Glomerular visceral epithelial cell (primary cell): ENCODE measurements around the gene KLHL3.

Experiments
- DNase-seq: peaks from one replicate; pipeline ENCODE4 v3.0.0-alpha.2; 2016; ENCODE audit errors: extremely low spot score

KLHL3 gene

DNA sequence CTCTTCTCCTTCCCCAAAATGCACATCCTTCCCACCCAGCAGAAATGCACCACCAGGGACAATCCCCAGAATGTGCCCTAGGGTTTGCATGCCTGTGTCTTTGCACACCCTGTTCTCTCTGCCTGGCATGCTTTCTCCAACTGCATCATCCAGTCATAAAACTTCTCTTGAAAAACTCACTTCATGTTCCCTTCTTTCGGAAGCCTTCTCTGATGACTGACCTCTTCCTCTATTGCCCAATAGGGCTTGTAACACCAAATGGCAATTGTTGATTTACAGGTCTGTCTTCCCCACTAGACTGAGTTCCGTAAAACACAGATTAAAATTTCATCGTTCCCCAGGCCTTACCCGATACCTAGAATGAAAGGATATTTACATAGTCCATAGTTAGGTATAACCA is 153.7 kb downstream of the KLHL3 start:
- no peak for DNase-seq

DNA sequence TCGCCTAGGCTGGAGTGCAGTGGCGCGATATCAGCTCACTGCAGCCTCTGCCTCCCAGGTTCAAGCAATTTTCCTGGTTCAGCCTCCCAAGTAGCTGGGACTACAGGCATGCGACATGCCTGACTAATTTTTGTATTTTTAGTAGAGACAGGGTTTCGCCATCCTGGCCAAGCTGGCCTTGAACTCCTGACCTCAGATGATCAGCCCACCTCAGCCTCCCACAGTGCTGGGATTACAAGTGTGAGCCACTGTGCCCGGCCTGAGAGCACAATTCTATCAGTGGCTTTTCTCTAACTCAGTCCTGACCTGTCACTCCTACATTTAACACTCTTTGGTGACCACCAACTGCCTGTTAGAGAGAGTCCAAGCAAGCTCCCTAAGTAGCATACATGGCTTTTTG is 154.1 kb downstream of the KLHL3 start:
- no peak for DNase-seq

GRCh38 chr5:137580030-137580429 is 155.9 kb downstream of the KLHL3 start:
- no peak for DNase-seq

- peak; percentile 53 for DNase-seq
Measured at GRCh38 chr5:137575847-137576246, 160.0 kb downstream of the KLHL3 start.

- DNase-seq: no peak
Measured at GRCh38 chr5:137575211-137575610, 160.7 kb downstream of the KLHL3 start.

- no peak for DNase-seq
Measured at GRCh38 chr5:137573376-137573775, 162.5 kb downstream of the KLHL3 start.

DNA sequence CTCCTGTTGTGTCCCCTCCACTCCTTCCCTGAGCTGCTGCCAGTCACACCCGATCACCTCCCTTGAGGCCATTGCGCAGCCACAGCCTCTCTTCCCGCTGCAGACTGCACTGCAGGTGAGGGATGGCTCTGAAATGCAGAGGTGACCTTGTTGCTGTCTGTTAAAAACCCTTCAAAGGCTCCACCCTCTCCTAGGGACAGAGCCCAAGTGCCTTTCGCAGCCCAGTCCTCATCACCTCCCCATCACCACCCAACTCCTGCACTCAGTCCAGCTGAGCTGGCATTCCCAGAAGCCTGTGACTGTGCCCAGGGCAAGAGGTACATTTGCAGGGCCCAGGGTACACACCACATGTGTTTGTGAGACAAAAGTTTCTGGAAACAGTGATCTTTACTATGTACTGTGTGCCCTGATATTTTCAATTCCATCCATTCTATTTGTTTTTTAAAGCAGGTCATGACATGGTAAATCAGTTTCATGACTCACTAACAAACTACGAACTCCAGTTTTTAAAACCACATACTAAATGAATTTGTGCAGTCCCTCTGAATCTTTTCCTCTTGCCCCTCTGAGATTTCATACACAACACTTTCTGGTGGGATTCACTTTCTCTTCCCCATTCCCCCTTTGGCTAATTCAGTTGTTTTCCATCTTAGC is 163.7 kb downstream of the KLHL3 start:
- DNase-seq: no peak

- DNase-seq: no peak
Measured at GRCh38 chr5:137570070-137570469, 165.8 kb downstream of the KLHL3 start.
